Right lobe of liver (tissue), 6 donors: ENCODE data around the gene IFI35. TPM values are rescaled to one million over a fixed set of nuclear protein-coding genes. Genes with fewer than 3 reads are reported as not detected.
"Not testable (repeated sequence)": the region's sequence is repeated elsewhere in the genome, so short reads cannot be mapped to it uniquely, and the experiment has no call there.

Experiments
- ATAC-seq, 4 donors: fragments of 200-7000 bp; cut with Tn5 transposase; one replicate each; pipeline ENCODE4 v1.9.1; 2020; ENCODE audit warnings: mild to moderate bottlenecking in 4 of 4, moderate library complexity in 4 of 4
- DNase-seq, 3 donors: peaks; one replicate each; pipeline ENCODE4 v3.0.0-alpha.2; 2020
- H3K27ac ChIP-seq, 3 donors: fragments of 200-600 bp; one replicate each; pipeline ENCODE4 v1.8.0; 2022
- H3K27me3 ChIP-seq, 2 donors: fragments of 200-600 bp; one replicate each; pipeline ENCODE4 v1.8.0; 2022
- H3K36me3 ChIP-seq, 4 donors: fragments of 200-600 bp; sonication (generic) in 1 of 4; one replicate each; pipeline versions ENCODE4 v1.5.1 to v1.8.0; 2017 to 2022; ENCODE audit warnings: control low read depth in 1 of 4
- H3K4me1 ChIP-seq, 4 donors: fragments of 200-600 bp; sonication (generic) in 1 of 4; one replicate each; pipeline versions ENCODE4 v1.5.1 to v1.8.0; 2017 to 2022; ENCODE audit warnings: control low read depth in 1 of 4
- H3K4me3 ChIP-seq, 3 donors: fragments of 200-600 bp; one replicate each; pipeline ENCODE4 v1.8.0; 2022
- H3K9me3 ChIP-seq, 4 donors: fragments of 200-600 bp; sonication (generic) in 1 of 4; one replicate each; pipeline versions ENCODE4 v1.5.1 to v1.8.0; 2017 to 2022; ENCODE audit warnings: control low read depth in 1 of 4
- CTCF ChIP-seq, 4 donors: fragments of 200-600 bp in 3 of 4; fragments of 450-650 bp in 1 of 4; IDR thresholded peaks; one replicate each; pipeline versions ENCODE4 v1.5.1 to v1.8.0; 2016 to 2022; ENCODE audit warnings: antibody characterized with exemption in 4 of 4, mild to moderate bottlenecking in 2 of 4
- POLR2A ChIP-seq: fragments of 450-650 bp; IDR thresholded peaks from one replicate; pipeline ENCODE4 v1.6.1; 2017; ENCODE audit warnings: antibody characterized with exemption, mild to moderate bottlenecking
- WGBS: methylation state at CpG from one replicate; pipeline ENCODE4 v1.1.6; 2018; ENCODE audit warnings: low coverage, low lambda C conversion rate; ENCODE audit not compliant: insufficient coverage; ENCODE audit errors: missing lambda C conversion rate; 5-methylcytosine and 5-hydroxymethylcytosine counted together
- intact Hi-C, 2 donors: fragments of 100-400 bp; cut with DNase I; formaldehyde crosslinking; loops; one replicate each; pipeline versions ENCODE4 v1.11.2 to v1.14.1; 2022
- total RNA-seq, 6 experiments: library from RNA; depleted of rRNA in 2 of 6; stranded (reverse); fragments of >200 nt in 2 of 6; fragmentation: NEBNext Ultra II Directional in 3 of 6; extraction: Animal tissue kit (Norgen Biotek cat#: 25700) in 3 of 6; gene quantifications; one replicate each; pipeline versions ENCODE4 v1.1.0 to v1.2.4, GENCODE V29; 2016 to 2023
- donor health status: DM: no; HTN: yes; CAD: no.
- donor health status: DM: no; HTN: no; CAD: no.
- donor health status: DM: no; HTN: no; CAD: no.
- donor health status: DM: no; HTN: yes; CAD: no.
- donor health status: DM: no; HTN: yes; CAD: no.

Gene IFI35
- total RNA-seq, 6 experiments from 2014 or later: 14.1 to 23.3 (median 18.1) TPM

DNA sequence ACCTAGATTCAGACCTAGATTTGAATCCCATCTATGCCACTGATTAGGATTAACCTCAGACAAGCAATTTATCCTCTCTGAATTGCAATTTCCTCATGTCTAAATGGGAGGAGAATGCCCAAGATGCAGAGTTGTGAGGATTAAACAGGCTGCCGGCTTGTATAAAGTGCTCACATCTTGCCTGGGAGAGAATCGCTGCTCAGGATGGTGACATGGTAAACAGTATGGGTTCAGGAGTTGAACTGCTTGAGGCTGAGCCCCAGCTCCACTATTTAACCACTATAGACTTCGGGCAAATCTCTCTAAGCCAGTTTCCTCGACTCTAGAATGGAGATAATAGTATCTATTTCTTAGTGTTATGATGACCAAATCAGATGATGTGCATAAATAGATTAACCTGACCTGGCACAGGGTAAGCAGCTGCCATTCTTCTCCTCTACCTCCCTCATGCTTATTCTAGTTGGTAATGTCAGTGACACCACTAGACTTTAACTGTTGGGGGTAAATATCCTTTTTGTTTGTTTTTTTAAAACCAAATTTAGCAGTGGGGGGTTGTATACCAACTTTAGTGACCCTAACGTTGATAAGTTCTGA lies 9.1 kb upstream of the IFI35 start:
- peak overlapping the region in 2 of 3 donors; percentile 75 to 79 for H3K4me3 ChIP-seq
- DNase-seq (peak in 1 of 3 donors; percentile 3), ATAC-seq (peak in 2 of 4 donors; percentile 0 to 5)
- H3K27ac ChIP-seq: peak overlapping the region; percentile 35 to 85 (median 52)
- H3K27me3 ChIP-seq: no peaks in the 10 kb centered on the region
- no peaks in the 10 kb centered on the region for H3K9me3 ChIP-seq
- no peak for TF ChIP-seq POLR2A
- no peak for TF ChIP-seq CTCF (IDR thresholded peaks at IDR 0.05)
- H3K36me3 ChIP-seq: peaks cover 0 to 31% (median 10%) of the 10 kb centered on the region in 4 donors
- intact Hi-C loops: loop anchor here in 1 of 2 donors (10.0 kb wide), 1 partner anchor 127 kb away; the partner anchor contains the start of gene BRCA1
- WGBS: 7% methylated on average over 5 of the region's 5 CpGs
- H3K4me1 ChIP-seq: peaks cover 0 to 18% (median 9%) of the 10 kb centered on the region in 4 donors

DNA sequence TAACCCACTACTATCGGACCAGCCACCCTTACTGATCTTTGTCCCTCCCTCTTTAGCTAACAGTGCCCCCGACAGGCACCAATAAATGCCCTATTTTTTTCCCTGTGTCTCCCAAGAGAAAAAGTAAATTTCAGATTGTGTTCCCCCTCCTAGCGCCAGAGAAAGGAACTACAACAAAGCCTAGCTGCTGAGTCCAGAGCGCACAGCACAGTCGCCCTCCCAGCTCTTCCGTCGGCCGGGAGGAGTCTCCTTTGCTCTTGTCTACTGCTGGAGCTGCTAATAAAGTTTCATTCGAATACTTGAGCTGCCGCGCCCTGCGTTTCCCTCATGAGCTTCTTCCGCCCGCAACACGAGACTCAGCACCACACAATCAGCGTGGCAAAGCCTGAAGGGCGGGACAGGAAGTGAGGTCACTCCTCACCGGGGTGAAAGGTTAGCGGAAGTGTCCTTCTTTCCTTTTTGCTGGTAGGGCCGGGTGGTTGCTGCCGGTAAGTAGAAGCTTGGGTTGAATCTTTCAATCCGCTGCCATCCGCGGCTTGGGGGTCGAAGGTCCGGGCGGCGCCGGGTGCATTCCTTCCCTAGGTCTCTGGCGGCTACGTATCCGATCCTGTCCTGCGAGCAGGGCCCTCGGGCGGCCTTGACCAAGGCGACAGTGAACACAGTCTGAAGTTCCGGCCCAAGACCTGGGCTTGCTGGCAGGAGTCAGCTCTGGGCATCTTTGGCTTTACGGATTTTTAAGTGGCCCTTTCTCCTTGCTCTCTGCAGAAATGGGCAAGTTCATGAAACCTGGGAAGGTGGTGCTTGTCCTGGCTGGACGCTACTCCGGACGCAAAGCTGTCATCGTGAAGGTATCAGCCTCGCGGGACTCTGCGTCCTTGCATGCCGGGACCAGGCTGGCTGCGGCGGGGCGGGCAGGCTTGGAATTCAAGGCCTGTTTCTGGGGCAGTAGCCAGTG lies 8.3 kb upstream of the IFI35 start, which contains the start of gene RPL27:
RPL27 (plus strand) TSS at position 436 of the 955 bp plus-strand sequence; CDS start at position 768, 332 bp downstream.
- Histone ChIP-seq H3K27ac (peak within 1 kb of the TSS; percentile 71 to 85 (median 71)), H3K9me3 (no peaks in the 10 kb centered on the region), H3K27me3 (no peaks in the 10 kb centered on the region), H3K4me1 (peaks cover 0 to 18% (median 9%) of the 10 kb centered on the region in 4 donors), H3K4me3 (peak within 1 kb of the TSS; percentile 75 to 87 (median 79)), H3K36me3 (peaks cover 0 to 37% (median 10%) of the 10 kb centered on the region in 4 donors)
- ATAC-seq (peak; percentile 95 to 97 (median 96)), DNase-seq (peak; percentile 96 to 98 (median 98))
- intact Hi-C loops: loop anchor here in 1 of 2 donors (10.0 kb wide), 1 partner anchor 127 kb away; the partner anchor contains the start of gene BRCA1
- WGBS: under 1% methylated on average over 40 of the region's 49 CpGs
- TF ChIP-seq POLR2A (peak; percentile 77), CTCF (IDR thresholded peaks at IDR 0.05) (peak; percentile 77 to 92 (median 88))

- peak overlapping the region; percentile 71 to 85 (median 71) for H3K27ac ChIP-seq
- H3K36me3 ChIP-seq: peaks cover 0 to 38% (median 11%) of the 10 kb centered on the region in 4 donors
- peak in 1 of 3 donors; percentile 28 for DNase-seq
- ATAC-seq: no peak
- WGBS: 5% methylated on average over 9 of the region's 10 CpGs
- H3K4me3 ChIP-seq: peak overlapping the region; percentile 75 to 87 (median 79)
- no peaks in the 10 kb centered on the region for H3K9me3 ChIP-seq
- H3K27me3 ChIP-seq: no peaks in the 10 kb centered on the region
- TF ChIP-seq CTCF (IDR thresholded peaks at IDR 0.05) (no peak), POLR2A (no peak)
- H3K4me1 ChIP-seq: peaks cover 0 to 18% (median 9%) of the 10 kb centered on the region in 4 donors
- intact Hi-C loops: loop anchor here in 1 of 2 donors (10.0 kb wide), 1 partner anchor 126 kb away; the partner anchor contains the start of gene BRCA1
Observed at GRCh38 chr17:42999003-42999525, 7.5 kb upstream of the IFI35 start.

- ATAC-seq, intact Hi-C loops, H3K4me3 ChIP-seq, H3K27ac ChIP-seq, H3K9me3 ChIP-seq, H3K27me3 ChIP-seq: not testable (repeated sequence)
- Histone ChIP-seq H3K4me1 (peaks cover 0 to 18% (median 9%) of the 10 kb centered on the region in 4 donors), H3K36me3 (peaks cover 0 to 43% (median 11%) of the 10 kb centered on the region in 4 donors)
- DNase-seq: peak in 1 of 3 donors; percentile 41
- 88% methylated on average over 11 of the region's 13 CpGs for WGBS
Observed at GRCh38 chr17:43000894-43001293, 5.7 kb upstream of the IFI35 start.
